GM21529 (cell line): ENCODE measurements around the gene ARHGEF16.

ENCODE experiments used
- ATAC-seq: cut with Tn5 transposase; IDR thresholded peaks from one replicate; pipeline ENCODE4 v1.9.1; 2021; ENCODE audit not compliant: unreplicated experiment

The ARHGEF16 gene

GRCh38 chr1:3420218-3420951 is 34.1 kb upstream of the ARHGEF16 start:
- no peak for ATAC-seq

GRCh38 chr1:3422638-3423037 is 31.8 kb upstream of the ARHGEF16 start:
- no peak for ATAC-seq

GRCh38 chr1:3423245-3423829 is 31.1 kb upstream of the ARHGEF16 start:
- no peak for ATAC-seq

- no peak for ATAC-seq
These were observed 30.4 kb upstream of the ARHGEF16 start for GRCh38 chr1:3423896-3424611.

GRCh38 chr1:3425486-3426215 is 28.8 kb upstream of the ARHGEF16 start:
- no peak for ATAC-seq

GRCh38 chr1:3426956-3427535 is 27.4 kb upstream of the ARHGEF16 start:
- no peak for ATAC-seq

- no peak for ATAC-seq
These were observed 26.5 kb upstream of the ARHGEF16 start for GRCh38 chr1:3427711-3428704.

GRCh38 chr1:3428899-3429298 is 25.6 kb upstream of the ARHGEF16 start:
- no peak for ATAC-seq

GRCh38 chr1:3429320-3429719 is 25.1 kb upstream of the ARHGEF16 start:
- ATAC-seq: no peak

- ATAC-seq: no peak
These were observed 24.7 kb upstream of the ARHGEF16 start for GRCh38 chr1:3429766-3430165.

GRCh38 chr1:3430406-3430805 is 24.1 kb upstream of the ARHGEF16 start:
- ATAC-seq: no peak

- no peak for ATAC-seq
These were observed 23.6 kb upstream of the ARHGEF16 start for GRCh38 chr1:3430820-3431219.

- ATAC-seq: no peak
These were observed 23.2 kb upstream of the ARHGEF16 start for GRCh38 chr1:3431266-3431665.

- ATAC-seq: no peak
These were observed 22.8 kb upstream of the ARHGEF16 start for GRCh38 chr1:3431686-3432085.

- ATAC-seq: no peak
These were observed 22.2 kb upstream of the ARHGEF16 start for GRCh38 chr1:3432306-3432705.

GRCh38 chr1:3433076-3433475 is 21.4 kb upstream of the ARHGEF16 start:
- no peak for ATAC-seq

- no peak for ATAC-seq
These were observed 20.7 kb upstream of the ARHGEF16 start for GRCh38 chr1:3433596-3434320.

- ATAC-seq: no peak
These were observed 19.9 kb upstream of the ARHGEF16 start for GRCh38 chr1:3434406-3435110.

- ATAC-seq: no peak
These were observed 18.8 kb upstream of the ARHGEF16 start for GRCh38 chr1:3435666-3436065.
